GM21528 (cell line): ENCODE results near the gene SLC22A2.
A peak's percentile ranks its signal among the peaks of the same experiment; 100 is the strongest.

ENCODE experiments used
- ATAC-seq: cut with Tn5 transposase; IDR thresholded peaks from one replicate; pipeline ENCODE4 v1.9.1; 2021; ENCODE audit warnings: mild to moderate bottlenecking, moderate library complexity; ENCODE audit not compliant: unreplicated experiment, low FRiP score

Gene SLC22A2

DNA sequence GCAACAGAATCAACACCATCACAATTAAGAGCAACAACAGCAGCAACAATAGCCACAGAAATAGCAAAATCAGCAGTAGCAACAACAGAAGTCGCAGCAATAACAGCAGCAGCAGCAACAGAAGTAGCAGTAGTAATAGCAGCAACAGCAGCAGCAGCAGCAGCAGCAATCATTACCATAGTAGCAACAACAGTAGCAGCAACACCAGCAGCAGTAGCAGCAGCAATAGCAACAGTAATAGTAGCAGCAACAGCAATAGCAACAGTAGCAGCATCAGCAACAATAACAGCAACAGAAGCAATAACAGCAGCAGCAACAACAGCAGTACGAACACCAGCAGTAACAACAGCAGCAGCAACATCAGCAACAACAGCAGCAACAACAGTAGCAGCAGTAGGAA is 39.8 kb downstream of the SLC22A2 start:
- ATAC-seq = no peak

GRCh38 chr6:160217863-160218262 is 40.8 kb downstream of the SLC22A2 start:
- no peak for ATAC-seq

DNA sequence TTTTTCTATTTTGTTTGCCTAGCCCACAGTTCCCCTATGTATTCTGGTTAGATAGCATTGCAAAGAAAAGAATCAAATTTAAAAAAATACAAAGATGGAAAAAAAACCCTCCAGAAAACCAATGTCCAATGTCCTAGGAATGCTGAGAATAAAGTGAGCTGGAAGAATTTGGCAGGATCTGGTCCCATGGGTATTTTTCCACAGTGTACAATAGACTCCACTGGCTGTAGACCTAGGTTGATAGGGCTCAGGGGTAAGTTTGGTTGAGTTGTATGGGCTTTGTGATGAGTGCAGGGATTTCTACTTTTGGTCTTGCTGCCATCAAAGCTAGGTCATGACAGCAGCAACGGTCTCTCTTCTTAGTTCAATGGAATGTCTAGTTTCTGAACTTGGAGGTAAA is 41.5 kb downstream of the SLC22A2 start:
- no peak for ATAC-seq

- ATAC-seq = no peak
These were observed 43.4 kb downstream of the SLC22A2 start for GRCh38 chr6:160215232-160215631.

DNA sequence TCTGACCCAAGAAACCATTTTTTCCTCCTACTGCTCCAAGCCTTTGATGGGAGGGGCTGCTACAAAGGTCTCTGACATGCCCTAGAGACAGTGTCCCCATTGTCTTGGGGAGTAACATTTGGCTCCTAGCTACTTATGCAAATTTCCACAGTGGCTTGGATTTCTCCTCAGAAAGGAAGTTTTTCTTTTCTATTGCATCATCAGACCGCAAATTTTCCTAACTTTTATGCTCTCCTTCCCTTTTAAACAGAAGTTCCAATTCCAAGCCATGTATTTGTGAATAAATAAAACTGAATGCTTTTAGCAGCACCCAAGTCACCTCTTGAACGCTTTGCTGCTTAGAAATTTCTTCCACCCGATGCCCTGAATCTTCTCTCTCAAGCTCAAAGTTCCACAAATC is 51.0 kb downstream of the SLC22A2 start:
- ATAC-seq = no peak

GRCh38 chr6:160204710-160205109 is 53.9 kb downstream of the SLC22A2 start:
- ATAC-seq = no peak

DNA sequence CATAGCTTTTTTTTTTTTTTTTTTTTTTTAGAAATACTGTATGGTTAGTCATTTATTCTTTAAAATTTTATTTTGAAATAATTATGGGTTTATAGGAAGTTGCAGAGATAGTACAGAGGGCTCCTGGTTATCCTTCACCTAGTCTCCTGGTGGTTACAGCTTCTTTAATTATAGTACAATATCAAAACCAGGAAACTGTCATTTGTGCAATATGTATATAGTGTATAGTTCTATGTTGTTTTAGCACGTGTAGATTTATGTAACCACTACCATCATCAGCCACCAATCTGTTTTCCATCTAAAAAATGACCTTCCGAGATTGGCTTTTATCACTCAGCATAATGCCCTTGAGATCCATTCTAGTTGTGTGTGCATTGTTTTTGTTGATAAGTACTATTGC is 54.7 kb downstream of the SLC22A2 start:
- ATAC-seq = no peak

DNA sequence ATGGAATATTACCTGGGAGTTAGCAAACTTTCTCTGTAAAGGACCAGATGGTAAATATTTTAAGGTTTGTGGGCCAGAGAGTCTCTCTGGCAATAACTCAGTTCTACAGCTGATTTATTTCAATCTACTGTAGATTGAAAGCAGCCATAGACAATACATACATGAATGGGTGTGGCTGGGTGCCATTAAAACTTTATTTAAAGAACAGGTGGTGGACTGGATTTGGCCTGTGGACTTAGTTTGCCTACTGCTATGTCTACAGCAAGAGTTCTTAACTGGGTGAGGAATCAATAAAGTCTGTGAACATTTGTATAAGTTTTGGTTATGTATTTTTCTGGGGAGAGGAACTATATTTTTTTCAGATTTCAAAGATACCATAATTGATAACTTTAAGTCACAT is 55.1 kb downstream of the SLC22A2 start:
- ATAC-seq = no peak

DNA sequence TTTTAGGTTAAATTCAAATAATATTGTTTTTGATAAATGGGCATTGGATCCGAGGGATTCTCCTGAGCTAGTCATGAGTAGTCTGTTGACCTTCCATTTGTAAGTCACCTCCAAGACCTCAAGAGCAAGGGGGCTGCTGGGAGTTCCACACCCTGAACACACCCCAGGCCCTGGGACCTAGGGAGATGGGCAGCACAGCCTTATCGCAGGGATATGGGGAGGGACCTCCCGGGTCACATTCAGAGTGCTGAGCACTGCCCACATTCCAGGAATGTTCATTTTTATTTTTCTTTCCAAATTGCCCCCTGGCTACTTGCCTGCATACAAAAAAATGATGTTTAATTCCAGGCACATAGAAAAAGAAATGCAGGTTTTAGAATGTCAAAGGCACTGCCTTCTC is 55.5 kb downstream of the SLC22A2 start:
- ATAC-seq = no peak

DNA sequence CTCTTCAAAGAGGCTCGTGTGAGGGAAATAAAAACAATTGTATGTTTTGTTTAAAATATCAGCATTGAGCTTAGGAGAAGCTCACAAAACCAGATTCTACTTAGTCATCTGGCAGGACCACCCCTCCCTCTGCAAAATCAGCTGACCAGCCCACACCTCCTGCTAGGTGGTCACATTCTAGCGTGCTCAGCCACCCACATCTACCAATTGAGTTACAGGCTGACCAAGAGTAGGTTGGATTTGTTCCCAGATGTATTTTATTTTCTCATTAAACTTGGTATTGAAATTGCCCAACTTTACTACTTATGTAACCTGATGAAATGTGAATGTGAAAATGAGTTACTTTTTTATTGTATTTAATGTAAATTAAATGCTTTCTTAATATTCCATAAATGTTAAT is 56.2 kb downstream of the SLC22A2 start:
- ATAC-seq = no peak

GRCh38 chr6:160201061-160201460 is 57.6 kb downstream of the SLC22A2 start:
- ATAC-seq = no peak

GRCh38 chr6:160198606-160199211 is 59.9 kb downstream of the SLC22A2 start:
- peak; percentile 93 for ATAC-seq

DNA sequence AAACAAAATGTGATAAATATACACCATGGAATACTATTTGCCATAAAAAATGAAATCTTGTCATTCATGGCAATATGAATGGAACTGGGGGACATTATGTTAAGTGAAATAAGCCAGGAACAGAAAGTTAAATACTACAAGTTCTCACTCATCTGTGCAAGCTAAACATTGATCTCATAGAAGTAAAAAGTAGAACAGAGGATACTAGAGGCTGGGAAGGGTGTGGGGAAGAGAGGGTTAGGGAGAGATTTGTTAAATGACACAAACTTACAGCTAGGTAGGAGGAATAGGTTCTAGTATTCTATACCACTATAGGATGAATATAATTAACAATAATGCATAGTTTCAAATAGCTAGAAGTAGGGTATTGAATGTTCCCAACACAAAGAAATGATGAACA is 61.0 kb downstream of the SLC22A2 start:
- no peak for ATAC-seq

DNA sequence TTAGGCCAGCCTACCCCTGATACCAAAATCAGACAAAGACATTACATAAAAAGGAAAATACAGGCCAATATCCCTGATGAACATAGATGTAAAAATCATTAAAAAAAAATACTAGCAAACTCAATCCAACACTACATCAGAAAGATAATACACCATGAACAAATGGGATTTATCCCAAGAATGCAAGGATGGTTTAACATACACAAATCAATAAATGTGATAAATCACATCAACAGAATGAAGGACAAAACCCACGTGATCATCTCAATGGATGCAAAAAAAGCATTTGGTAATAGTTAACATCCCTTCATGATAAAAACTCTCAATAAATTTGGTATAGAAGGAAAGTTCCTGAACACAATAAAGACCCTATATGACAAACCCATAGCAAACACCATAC is 63.8 kb downstream of the SLC22A2 start:
- no peak for ATAC-seq

DNA sequence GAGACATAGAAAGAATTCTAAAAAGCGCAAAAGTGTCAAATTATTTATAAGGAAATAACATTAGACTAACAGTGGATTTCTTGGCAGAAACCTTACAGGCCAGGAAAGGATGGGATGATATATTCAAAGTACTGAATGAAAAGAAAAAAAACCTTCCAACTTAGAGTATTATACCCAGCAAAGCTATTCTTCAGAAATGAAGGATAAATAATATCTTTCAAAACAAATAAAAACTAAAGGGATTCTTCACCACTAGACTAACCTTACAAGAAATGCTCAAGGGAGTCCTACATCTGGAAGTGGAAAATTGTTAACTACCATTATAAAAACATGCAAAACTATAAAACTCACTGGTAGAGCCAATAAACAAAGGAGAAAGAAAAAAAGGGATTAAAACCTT is 65.8 kb downstream of the SLC22A2 start:
- ATAC-seq = no peak

GRCh38 chr6:160190973-160191372 is 67.6 kb downstream of the SLC22A2 start:
- ATAC-seq = no peak

GRCh38 chr6:160190081-160190480 is 68.5 kb downstream of the SLC22A2 start:
- ATAC-seq = no peak

DNA sequence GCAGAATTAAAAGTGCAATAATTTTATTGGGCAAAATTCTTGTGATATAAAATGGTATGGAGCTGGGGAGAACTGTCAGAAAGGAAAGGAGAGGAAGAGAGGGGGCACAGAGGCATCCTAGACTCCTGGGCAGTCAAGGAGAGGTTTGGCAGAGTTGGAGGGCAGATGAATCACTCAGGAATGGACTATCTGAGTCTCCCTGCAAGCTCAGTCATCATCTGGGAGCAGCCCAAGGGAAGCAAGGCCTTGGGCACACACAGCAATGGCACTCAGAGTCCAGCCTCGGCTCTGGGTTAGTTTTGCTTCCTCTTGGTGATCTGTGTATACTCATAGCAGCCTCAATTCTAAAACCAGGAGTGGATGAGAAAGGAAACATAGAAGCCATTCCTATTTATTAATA is 69.8 kb downstream of the SLC22A2 start:
- no peak for ATAC-seq

DNA sequence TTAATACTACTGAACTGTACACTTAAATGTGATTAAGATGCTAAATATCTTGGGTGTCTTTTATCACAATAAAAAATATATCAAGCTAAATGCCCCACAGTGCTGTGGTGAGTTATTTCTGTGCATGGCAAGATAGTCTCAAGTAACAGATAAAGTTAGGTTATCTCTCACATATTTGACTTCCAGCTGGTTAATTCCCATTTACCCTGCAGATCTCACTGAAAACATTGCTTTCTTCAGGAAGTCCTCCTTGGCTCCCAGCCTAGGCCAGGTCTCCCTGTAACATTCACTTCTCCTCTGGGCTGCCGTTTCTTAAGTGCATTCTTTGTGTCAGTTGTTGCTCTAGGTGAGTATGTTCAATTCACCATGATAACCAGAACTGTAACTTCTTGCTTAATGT is 77.9 kb downstream of the SLC22A2 start:
- no peak for ATAC-seq

- ATAC-seq = no peak
These were observed 80.3 kb downstream of the SLC22A2 start for GRCh38 chr6:160178271-160178670.

GRCh38 chr6:160177220-160177619 is 81.4 kb downstream of the SLC22A2 start:
- ATAC-seq = no peak

GRCh38 chr6:160174681-160175080 is 83.9 kb downstream of the SLC22A2 start:
- ATAC-seq = no peak
